K562 (cell line): ENCODE results near the gene RNF217. TPM values are rescaled to one million over a fixed set of nuclear protein-coding genes. Genes with fewer than 3 reads are reported as not detected.

Source experiments
- BRCA1 ChIP-seq, 2 experiments: fragments of 450-650 bp in 1 of 2; sonication (generic) in 1 of 2; formaldehyde crosslinking in 1 of 2; IDR thresholded peaks; 2 replicates each; pipeline versions ENCODE4 v1.5.0 to v1.6.1; 2017 to 2020; ENCODE audit warnings: mild to moderate bottlenecking in 1 of 2, missing genetic modification reagents in 1 of 2
- DMBX1 ChIP-seq: fragments of 250-450 bp; sonication (Bioruptor Pico); IDR thresholded peaks from 2 replicates; pipeline ENCODE4 v1.8.0; 2022; ENCODE audit warnings: inconsistent platforms, mild to moderate bottlenecking, moderate library complexity, borderline replicate concordance
- EWSR1 ChIP-seq: fragments of 450-650 bp; IDR thresholded peaks from 2 replicates; pipeline ENCODE4 v1.6.1; 2018; ENCODE audit warnings: borderline replicate concordance, mild to moderate bottlenecking, low read depth, moderate library complexity; ENCODE audit not compliant: partially characterized antibody
- FOXO4 ChIP-seq: fragments of 450-650 bp; formaldehyde crosslinking; IDR thresholded peaks from 2 replicates; pipeline ENCODE4 v1.4.0; 2020; ENCODE audit warnings: mild to moderate bottlenecking, moderate library complexity
- HMG20A ChIP-seq: fragments of 450-650 bp; formaldehyde crosslinking; conservative IDR thresholded peaks from 2 replicates; pipeline ENCODE4 v1.4.0; 2020; ENCODE audit warnings: mild to moderate bottlenecking, mixed read lengths
- HNRNPH1 ChIP-seq: fragments of 200-400 bp; formaldehyde crosslinking; optimal IDR thresholded peaks from 2 replicates; pipeline ENCODE3; 2017; ENCODE audit warnings: low read depth, mild to moderate bottlenecking, low read length, moderate library complexity
- JUNB ChIP-seq: fragments of 450-650 bp; formaldehyde crosslinking; conservative IDR thresholded peaks from 2 replicates; pipeline ENCODE4 v1.4.0; 2020; ENCODE audit warnings: mild to moderate bottlenecking
- KAT8 ChIP-seq: fragments of 450-650 bp; IDR thresholded peaks from 2 replicates; pipeline ENCODE4 v1.6.1; 2016; ENCODE audit warnings: low read depth, mild to moderate bottlenecking
- MAFF ChIP-seq: IDR thresholded peaks from 2 replicates; pipeline ENCODE4 v1.6.1; 2012; ENCODE audit warnings: low read length, improper control_type of control experiment
- TCF15 ChIP-seq: fragments of 250-450 bp; sonication (Bioruptor Pico); IDR thresholded peaks from 2 replicates; pipeline ENCODE4 v1.8.0; 2022; ENCODE audit warnings: moderate library complexity, mild to moderate bottlenecking, inconsistent platforms
- TCF7L2 ChIP-seq: fragments of 150-350 bp; IDR thresholded peaks from 2 replicates; pipeline ENCODE4 v1.6.1; 2016; ENCODE audit warnings: low read depth, mild to moderate bottlenecking, low read length, moderate library complexity
- ZNF3 ChIP-seq: fragments of 250-450 bp; sonication (Bioruptor Pico); IDR thresholded peaks from 2 replicates; pipeline ENCODE4 v1.5.0; 2021; ENCODE audit warnings: mild to moderate bottlenecking, moderate library complexity
- ZNF318 ChIP-seq, 2 experiments: fragments of 450-650 bp; IDR thresholded peaks; 2 replicates each; pipeline ENCODE4 v1.6.1; 2016; ENCODE audit warnings: mild to moderate bottlenecking in 2 of 2, borderline replicate concordance in 1 of 2, low read depth in 1 of 2, moderate library complexity in 1 of 2
- polyA plus RNA-seq, 8 experiments: library from polyadenylated mRNA; depleted of rRNA in 4 of 8; stranded (reverse) in 5 of 8; unstranded in 3 of 8; fragments of >200 nt; fragmentation: Nextera tagmentation in 2 of 8; fragmentation: Illumina TruSeq in 1 of 8; extraction: Ambion mirVana in 2 of 8; extraction: Trizol in 1 of 8; gene quantifications; 2 replicates each; pipeline versions ENCODE4 v1.2.1 to v1.2.3, GENCODE V29; 2011 to 2014; ENCODE audit warnings: inconsistent platforms in 1 of 8, missing spikeins in 1 of 8
- total RNA-seq, 7 experiments: library from RNA; depleted of rRNA in 6 of 7; stranded (reverse); fragments of >200 nt in 6 of 7; fragmentation: Illumina TruSeq in 2 of 7; extraction: Trizol in 2 of 7; gene quantifications; 2 replicates each; pipeline versions ENCODE4 v1.2.1 to v1.2.3, GENCODE V29; 2011 to 2021; ENCODE audit warnings: low replicate concordance in 1 of 7
- TF ChIP-seq, protein P1 (sequence below): fragments of 450-650 bp; IDR thresholded peaks from 2 replicates; pipeline ENCODE4 v1.6.1; 2017; ENCODE audit warnings: antibody characterized with exemption
- TF ChIP-seq, protein P2 (sequence below): sonication (generic); formaldehyde crosslinking; IDR thresholded peaks from 2 replicates; pipeline ENCODE4 v1.8.0; 2022; ENCODE audit warnings: missing genetic modification reagents, mild to moderate bottlenecking, moderate library complexity, borderline replicate concordance

Gene RNF217
- total and polyA plus RNA-seq, 9 of the 15 experiments (the other 6 are each of a cell fraction or from before 2014, with no cell fraction given) = 2.9 to 25.6 (median 12.0) TPM

DNA sequence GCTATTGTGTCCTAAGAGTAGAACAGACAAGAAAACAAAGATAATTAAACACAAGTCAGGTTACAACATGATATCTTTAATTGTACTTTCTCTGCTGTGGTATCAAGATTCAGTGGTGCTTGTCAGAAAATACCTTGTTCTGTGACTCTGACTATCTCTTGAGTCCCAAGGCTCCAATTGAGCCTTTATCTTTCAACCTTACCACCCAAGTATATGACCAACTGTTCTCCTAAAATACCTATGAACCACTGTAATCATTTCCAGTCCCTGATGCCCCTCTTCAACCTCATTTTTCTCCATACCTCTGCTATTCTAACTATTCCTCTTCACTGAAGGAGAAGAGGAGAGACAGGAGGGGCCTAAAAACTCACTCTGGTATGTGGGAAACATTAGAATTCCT lies 124.5 kb downstream of the RNF217 start (continued):
- TF ChIP-seq FOXO4 (CRISPR knock-in tag) (no peak), DMBX1 (CRISPR knock-in tag) (no peak), JUNB (CRISPR knock-in tag) (no peak), KAT8 (no peak), ZNF318 (IDR thresholded peaks at IDR 0.05; ENCODE audit: borderline replicate concordance in 1 of 2, low read depth in 1 of 2) (no peak), TCF7L2 (no peak), TCF15 (CRISPR knock-in tag) (no peak), HMG20A (CRISPR knock-in tag) (no peak), ZNF3 (CRISPR knock-in tag) (no peak), MAFF (no peak), BRCA1 (IDR thresholded peaks at IDR 0.05) (no peak), BRCA1 (CRISPR knock-in tag; IDR thresholded peaks at IDR 0.05) (no peak), HNRNPH1 (no peak), EWSR1 (no peak)
- TF ChIP-seq, protein P1, sequence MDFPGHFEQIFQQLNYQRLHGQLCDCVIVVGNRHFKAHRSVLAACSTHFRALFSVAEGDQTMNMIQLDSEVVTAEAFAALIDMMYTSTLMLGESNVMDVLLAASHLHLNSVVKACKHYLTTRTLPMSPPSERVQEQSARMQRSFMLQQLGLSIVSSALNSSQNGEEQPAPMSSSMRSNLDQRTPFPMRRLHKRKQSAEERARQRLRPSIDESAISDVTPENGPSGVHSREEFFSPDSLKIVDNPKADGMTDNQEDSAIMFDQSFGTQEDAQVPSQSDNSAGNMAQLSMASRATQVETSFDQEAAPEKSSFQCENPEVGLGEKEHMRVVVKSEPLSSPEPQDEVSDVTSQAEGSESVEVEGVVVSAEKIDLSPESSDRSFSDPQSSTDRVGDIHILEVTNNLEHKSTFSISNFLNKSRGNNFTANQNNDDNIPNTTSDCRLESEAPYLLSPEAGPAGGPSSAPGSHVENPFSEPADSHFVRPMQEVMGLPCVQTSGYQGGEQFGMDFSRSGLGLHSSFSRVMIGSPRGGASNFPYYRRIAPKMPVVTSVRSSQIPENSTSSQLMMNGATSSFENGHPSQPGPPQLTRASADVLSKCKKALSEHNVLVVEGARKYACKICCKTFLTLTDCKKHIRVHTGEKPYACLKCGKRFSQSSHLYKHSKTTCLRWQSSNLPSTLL = no peak
- TF ChIP-seq, protein P2, sequence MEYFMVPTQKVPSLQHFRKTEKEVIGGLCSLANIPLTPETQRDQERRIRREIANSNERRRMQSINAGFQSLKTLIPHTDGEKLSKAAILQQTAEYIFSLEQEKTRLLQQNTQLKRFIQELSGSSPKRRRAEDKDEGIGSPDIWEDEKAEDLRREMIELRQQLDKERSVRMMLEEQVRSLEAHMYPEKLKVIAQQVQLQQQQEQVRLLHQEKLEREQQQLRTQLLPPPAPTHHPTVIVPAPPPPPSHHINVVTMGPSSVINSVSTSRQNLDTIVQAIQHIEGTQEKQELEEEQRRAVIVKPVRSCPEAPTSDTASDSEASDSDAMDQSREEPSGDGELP (CRISPR knock-in tag) = no peak
